GM12873 (cell line): ENCODE data around the gene ORAI3.

Experiments used
- TF ChIP-seq, protein P1 (sequence below): IDR thresholded peaks from 2 replicates; pipeline ENCODE4 v1.5.1; 2012; ENCODE audit warnings: low read depth, mild to moderate bottlenecking, moderate library complexity, low read length, control low read depth; ENCODE audit not compliant: insufficient read depth; ENCODE audit errors: missing control alignments

ORAI3 gene

GRCh38 chr16:30924913-30925631 is 23.8 kb upstream of the ORAI3 start:
- TF ChIP-seq, protein P1, sequence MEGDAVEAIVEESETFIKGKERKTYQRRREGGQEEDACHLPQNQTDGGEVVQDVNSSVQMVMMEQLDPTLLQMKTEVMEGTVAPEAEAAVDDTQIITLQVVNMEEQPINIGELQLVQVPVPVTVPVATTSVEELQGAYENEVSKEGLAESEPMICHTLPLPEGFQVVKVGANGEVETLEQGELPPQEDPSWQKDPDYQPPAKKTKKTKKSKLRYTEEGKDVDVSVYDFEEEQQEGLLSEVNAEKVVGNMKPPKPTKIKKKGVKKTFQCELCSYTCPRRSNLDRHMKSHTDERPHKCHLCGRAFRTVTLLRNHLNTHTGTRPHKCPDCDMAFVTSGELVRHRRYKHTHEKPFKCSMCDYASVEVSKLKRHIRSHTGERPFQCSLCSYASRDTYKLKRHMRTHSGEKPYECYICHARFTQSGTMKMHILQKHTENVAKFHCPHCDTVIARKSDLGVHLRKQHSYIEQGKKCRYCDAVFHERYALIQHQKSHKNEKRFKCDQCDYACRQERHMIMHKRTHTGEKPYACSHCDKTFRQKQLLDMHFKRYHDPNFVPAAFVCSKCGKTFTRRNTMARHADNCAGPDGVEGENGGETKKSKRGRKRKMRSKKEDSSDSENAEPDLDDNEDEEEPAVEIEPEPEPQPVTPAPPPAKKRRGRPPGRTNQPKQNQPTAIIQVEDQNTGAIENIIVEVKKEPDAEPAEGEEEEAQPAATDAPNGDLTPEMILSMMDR: no peak

DNA sequence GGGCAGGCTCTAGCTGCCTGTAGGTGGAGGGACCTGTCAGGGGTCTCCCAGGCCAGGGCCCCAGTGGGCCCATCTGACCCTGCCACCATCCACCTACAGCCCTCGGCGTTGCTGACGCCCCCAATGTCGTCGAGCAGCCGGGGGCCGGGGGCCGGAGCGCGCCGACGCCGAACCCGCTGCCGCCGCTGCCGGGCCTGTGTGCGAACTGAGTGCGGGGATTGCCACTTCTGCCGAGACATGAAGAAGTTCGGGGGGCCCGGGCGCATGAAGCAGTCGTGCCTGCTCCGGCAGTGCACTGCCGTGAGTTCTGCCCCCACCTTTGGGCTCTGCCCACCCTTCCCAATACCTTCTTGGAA is 23.3 kb upstream of the ORAI3 start:
- TF ChIP-seq, protein P1: no peak

- TF ChIP-seq, protein P1: no peak
These were observed 22.7 kb upstream of the ORAI3 start for GRCh38 chr16:30925995-30926811.

- TF ChIP-seq, protein P1: no peak
These were observed 21.7 kb upstream of the ORAI3 start for GRCh38 chr16:30926937-30927788.

DNA sequence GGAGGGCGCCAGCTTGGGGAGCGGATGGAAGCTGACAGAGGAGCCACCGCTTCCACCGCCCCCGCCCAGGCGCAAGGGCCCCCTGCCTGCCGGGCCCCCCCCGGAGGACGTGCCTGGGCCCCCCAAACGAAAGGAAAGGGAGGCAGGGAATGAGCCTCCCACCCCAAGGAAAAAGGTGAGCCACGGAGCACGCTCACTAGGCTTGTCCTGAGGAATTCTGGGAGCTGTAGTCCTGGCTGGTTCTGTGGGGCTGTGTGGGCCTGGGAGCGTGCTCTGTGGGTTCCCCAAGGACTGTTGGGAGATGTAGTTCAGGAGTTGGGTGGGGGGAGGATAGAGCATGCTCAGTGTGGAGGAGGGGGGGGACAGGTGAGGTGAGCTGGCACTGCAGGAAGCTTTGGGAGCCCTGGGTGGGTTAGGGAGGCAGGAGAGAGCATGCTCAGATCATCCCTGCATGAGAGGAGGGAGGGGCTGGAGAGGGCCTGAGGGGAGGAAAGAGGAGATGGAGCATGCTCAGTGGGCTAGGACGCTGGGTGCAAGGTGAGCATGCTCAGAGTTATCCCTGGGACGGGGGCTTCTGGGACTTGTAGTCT is 21.0 kb upstream of the ORAI3 start:
- TF ChIP-seq, protein P1: no peak

GRCh38 chr16:30928390-30928789 is 20.5 kb upstream of the ORAI3 start:
- TF ChIP-seq, protein P1: no peak
